DMS79 treated with DMSO at 0.1 percent for 48 hours (cell line): ENCODE results near the gene RAP1GDS1.
"Not testable (repeated sequence)": the region's sequence is repeated elsewhere in the genome, so short reads cannot be mapped to it uniquely, and the experiment has no call there.

Source experiments
- DNase-seq: peaks from one replicate; lab custom pipeline; 2025; lab: John Stamatoyannopoulos, UW

The RAP1GDS1 gene

GRCh38 chr4:98287328-98287727, 26.1 kb downstream of the RAP1GDS1 start:
- DNase-seq: no peak

- DNase-seq: not testable (repeated sequence)
These were observed 27.5 kb downstream of the RAP1GDS1 start for GRCh38 chr4:98288671-98289070.

- no peak for DNase-seq
These were observed 28.2 kb downstream of the RAP1GDS1 start for GRCh38 chr4:98289375-98289774.

- DNase-seq: no peak
These were observed 29.3 kb downstream of the RAP1GDS1 start for GRCh38 chr4:98290511-98290910.

- no peak for DNase-seq
These were observed 32.1 kb downstream of the RAP1GDS1 start for GRCh38 chr4:98293104-98293887.

- DNase-seq: no peak
These were observed 36.8 kb downstream of the RAP1GDS1 start for GRCh38 chr4:98298022-98298421.

GRCh38 chr4:98300706-98301105, 39.5 kb downstream of the RAP1GDS1 start:
- no peak for DNase-seq

- no peak for DNase-seq
These were observed 44.4 kb downstream of the RAP1GDS1 start for GRCh38 chr4:98305576-98305975.

- no peak for DNase-seq
These were observed 49.7 kb downstream of the RAP1GDS1 start for GRCh38 chr4:98310867-98311266.

GRCh38 chr4:98311656-98312055, 50.5 kb downstream of the RAP1GDS1 start:
- no peak for DNase-seq

- no peak for DNase-seq
These were observed 53.8 kb downstream of the RAP1GDS1 start for GRCh38 chr4:98314791-98315565.

- DNase-seq: no peak
These were observed 57.3 kb downstream of the RAP1GDS1 start for GRCh38 chr4:98318521-98318920.

- no peak for DNase-seq
These were observed 57.8 kb downstream of the RAP1GDS1 start for GRCh38 chr4:98319021-98319420.

GRCh38 chr4:98326168-98326567, 65.0 kb downstream of the RAP1GDS1 start:
- no peak for DNase-seq

- no peak for DNase-seq
These were observed 66.5 kb downstream of the RAP1GDS1 start for GRCh38 chr4:98327694-98328093.

GRCh38 chr4:98329879-98330640, 68.9 kb downstream of the RAP1GDS1 start:
- not testable (repeated sequence) for DNase-seq

- DNase-seq: no peak
These were observed 70.8 kb downstream of the RAP1GDS1 start for GRCh38 chr4:98332017-98332416.

GRCh38 chr4:98334461-98334860, 73.3 kb downstream of the RAP1GDS1 start:
- DNase-seq: no peak

- no peak for DNase-seq
These were observed 77.7 kb downstream of the RAP1GDS1 start for GRCh38 chr4:98338761-98339438.

- DNase-seq: no peak
These were observed 80.1 kb downstream of the RAP1GDS1 start for GRCh38 chr4:98341309-98341708.

- no peak for DNase-seq
These were observed 82.4 kb downstream of the RAP1GDS1 start for GRCh38 chr4:98343626-98344025.

- DNase-seq: no peak
These were observed 84.7 kb downstream of the RAP1GDS1 start for GRCh38 chr4:98345838-98346237.
